K562 (cell line): ENCODE results near the gene CD44. TPM values are rescaled to one million over a fixed set of nuclear protein-coding genes. Genes with fewer than 3 reads are reported as not detected.

Experiments used
- THRAP3 ChIP-seq: fragments of 450-650 bp; IDR thresholded peaks from 2 replicates; pipeline ENCODE4 v1.6.1; 2016; ENCODE audit warnings: mild to moderate bottlenecking, inconsistent platforms, borderline replicate concordance
- ZNF217 ChIP-seq: sonication (generic); formaldehyde crosslinking; IDR thresholded peaks from 2 replicates; pipeline ENCODE4 v1.8.0; 2022; ENCODE audit warnings: mild to moderate bottlenecking, missing genetic modification reagents
- polyA plus RNA-seq, 8 experiments: library from polyadenylated mRNA; depleted of rRNA in 4 of 8; stranded (reverse) in 5 of 8; unstranded in 3 of 8; fragments of >200 nt; fragmentation: Nextera tagmentation in 2 of 8; fragmentation: Illumina TruSeq in 1 of 8; extraction: Ambion mirVana in 2 of 8; extraction: Trizol in 1 of 8; gene quantifications; 2 replicates each; pipeline versions ENCODE4 v1.2.1 to v1.2.3, GENCODE V29; 2011 to 2014; ENCODE audit warnings: inconsistent platforms in 1 of 8, missing spikeins in 1 of 8
- total RNA-seq, 7 experiments: library from RNA; depleted of rRNA in 6 of 7; stranded (reverse); fragments of >200 nt in 6 of 7; fragmentation: Illumina TruSeq in 2 of 7; extraction: Trizol in 2 of 7; gene quantifications; 2 replicates each; pipeline versions ENCODE4 v1.2.1 to v1.2.3, GENCODE V29; 2011 to 2021; ENCODE audit warnings: low replicate concordance in 1 of 7
- TF ChIP-seq, protein P1 (sequence below): sonication (generic); formaldehyde crosslinking; IDR thresholded peaks from 2 replicates; pipeline ENCODE4 v1.8.1; 2023; ENCODE audit warnings: mild to moderate bottlenecking, missing genetic modification reagents
- TF ChIP-seq, protein P2 (sequence below): sonication (generic); formaldehyde crosslinking; IDR thresholded peaks from 2 replicates; pipeline ENCODE4 v1.8.0; 2022; ENCODE audit warnings: missing genetic modification reagents, mild to moderate bottlenecking, borderline replicate concordance
- TF ChIP-seq, protein P3 (sequence below): fragments of 450-650 bp; IDR thresholded peaks from 2 replicates; pipeline ENCODE4 v1.6.1; 2018; ENCODE audit not compliant: partially characterized antibody

The CD44 gene
- total and polyA plus RNA-seq, 9 of the 15 experiments (the other 6 are each of a cell fraction or from before 2014, with no cell fraction given): 1.2 to 13.9 (median 3.0) TPM

DNA sequence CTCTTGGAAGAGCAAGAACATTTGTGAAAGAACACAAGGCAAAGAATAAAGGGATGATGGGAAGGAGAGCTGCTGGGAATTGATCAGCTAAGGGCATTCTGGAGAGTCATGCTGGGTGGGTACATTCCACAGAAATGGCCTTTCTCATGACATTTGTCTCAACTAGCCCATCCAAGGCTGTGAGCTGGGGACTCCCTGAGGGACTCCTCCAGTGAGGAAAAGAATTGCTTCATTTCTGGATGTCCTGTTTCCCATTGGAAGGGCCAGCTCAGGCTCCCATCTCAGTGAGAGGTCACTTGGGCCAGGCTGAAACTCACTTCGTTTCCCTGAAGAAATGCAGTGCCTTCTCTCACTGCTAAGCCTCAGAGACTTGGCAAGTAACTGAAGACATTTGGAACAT, 106.8 kb downstream of the CD44 start (continued):
- TF ChIP-seq, protein P1, sequence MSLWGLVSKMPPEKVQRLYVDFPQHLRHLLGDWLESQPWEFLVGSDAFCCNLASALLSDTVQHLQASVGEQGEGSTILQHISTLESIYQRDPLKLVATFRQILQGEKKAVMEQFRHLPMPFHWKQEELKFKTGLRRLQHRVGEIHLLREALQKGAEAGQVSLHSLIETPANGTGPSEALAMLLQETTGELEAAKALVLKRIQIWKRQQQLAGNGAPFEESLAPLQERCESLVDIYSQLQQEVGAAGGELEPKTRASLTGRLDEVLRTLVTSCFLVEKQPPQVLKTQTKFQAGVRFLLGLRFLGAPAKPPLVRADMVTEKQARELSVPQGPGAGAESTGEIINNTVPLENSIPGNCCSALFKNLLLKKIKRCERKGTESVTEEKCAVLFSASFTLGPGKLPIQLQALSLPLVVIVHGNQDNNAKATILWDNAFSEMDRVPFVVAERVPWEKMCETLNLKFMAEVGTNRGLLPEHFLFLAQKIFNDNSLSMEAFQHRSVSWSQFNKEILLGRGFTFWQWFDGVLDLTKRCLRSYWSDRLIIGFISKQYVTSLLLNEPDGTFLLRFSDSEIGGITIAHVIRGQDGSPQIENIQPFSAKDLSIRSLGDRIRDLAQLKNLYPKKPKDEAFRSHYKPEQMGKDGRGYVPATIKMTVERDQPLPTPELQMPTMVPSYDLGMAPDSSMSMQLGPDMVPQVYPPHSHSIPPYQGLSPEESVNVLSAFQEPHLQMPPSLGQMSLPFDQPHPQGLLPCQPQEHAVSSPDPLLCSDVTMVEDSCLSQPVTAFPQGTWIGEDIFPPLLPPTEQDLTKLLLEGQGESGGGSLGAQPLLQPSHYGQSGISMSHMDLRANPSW (CRISPR knock-in tag): no peak
- TF ChIP-seq THRAP3 (no peak), ZNF217 (no peak)
- TF ChIP-seq, protein P2, sequence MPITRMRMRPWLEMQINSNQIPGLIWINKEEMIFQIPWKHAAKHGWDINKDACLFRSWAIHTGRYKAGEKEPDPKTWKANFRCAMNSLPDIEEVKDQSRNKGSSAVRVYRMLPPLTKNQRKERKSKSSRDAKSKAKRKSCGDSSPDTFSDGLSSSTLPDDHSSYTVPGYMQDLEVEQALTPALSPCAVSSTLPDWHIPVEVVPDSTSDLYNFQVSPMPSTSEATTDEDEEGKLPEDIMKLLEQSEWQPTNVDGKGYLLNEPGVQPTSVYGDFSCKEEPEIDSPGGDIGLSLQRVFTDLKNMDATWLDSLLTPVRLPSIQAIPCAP (CRISPR knock-in tag): no peak
- TF ChIP-seq, protein P3, sequence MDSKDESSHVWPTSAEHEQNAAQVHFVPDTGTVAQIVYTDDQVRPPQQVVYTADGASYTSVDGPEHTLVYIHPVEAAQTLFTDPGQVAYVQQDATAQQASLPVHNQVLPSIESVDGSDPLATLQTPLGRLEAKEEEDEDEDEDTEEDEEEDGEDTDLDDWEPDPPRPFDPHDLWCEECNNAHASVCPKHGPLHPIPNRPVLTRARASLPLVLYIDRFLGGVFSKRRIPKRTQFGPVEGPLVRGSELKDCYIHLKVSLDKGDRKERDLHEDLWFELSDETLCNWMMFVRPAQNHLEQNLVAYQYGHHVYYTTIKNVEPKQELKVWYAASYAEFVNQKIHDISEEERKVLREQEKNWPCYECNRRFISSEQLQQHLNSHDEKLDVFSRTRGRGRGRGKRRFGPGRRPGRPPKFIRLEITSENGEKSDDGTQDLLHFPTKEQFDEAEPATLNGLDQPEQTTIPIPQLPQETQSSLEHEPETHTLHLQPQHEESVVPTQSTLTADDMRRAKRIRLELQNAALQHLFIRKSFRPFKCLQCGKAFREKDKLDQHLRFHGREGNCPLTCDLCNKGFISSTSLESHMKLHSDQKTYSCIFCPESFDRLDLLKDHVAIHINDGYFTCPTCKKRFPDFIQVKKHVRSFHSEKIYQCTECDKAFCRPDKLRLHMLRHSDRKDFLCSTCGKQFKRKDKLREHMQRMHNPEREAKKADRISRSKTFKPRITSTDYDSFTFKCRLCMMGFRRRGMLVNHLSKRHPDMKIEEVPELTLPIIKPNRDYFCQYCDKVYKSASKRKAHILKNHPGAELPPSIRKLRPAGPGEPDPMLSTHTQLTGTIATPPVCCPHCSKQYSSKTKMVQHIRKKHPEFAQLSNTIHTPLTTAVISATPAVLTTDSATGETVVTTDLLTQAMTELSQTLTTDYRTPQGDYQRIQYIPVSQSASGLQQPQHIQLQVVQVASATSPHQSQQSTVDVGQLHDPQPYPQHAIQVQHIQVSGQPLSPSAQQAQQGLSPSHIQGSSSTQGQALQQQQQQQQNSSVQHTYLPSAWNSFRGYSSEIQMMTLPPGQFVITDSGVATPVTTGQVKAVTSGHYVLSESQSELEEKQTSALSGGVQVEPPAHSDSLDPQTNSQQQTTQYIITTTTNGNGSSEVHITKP: no peak
- TF ChIP-seq, all 486 proteins: peak for 0
